B cell (primary cell): ENCODE data around the gene GOLGA8F.
"Not testable (repeated sequence)": the region's sequence is repeated elsewhere in the genome, so short reads cannot be mapped to it uniquely, and the experiment has no call there.

Experiments used
- EZH2 ChIP-seq: IDR thresholded peaks from 2 replicates; pipeline ENCODE4 v1.6.1; 2012; ENCODE audit warnings: borderline replicate concordance, low read depth, mild to moderate bottlenecking, moderate library complexity, low read length; ENCODE audit not compliant: insufficient read depth, poor library complexity, severe bottlenecking
- TF ChIP-seq, protein P1 (sequence below): fragments of 200-600 bp; IDR thresholded peaks from one replicate; pipeline ENCODE4 v1.8.0; 2022; ENCODE audit warnings: antibody characterized with exemption, mild to moderate bottlenecking

DNA sequence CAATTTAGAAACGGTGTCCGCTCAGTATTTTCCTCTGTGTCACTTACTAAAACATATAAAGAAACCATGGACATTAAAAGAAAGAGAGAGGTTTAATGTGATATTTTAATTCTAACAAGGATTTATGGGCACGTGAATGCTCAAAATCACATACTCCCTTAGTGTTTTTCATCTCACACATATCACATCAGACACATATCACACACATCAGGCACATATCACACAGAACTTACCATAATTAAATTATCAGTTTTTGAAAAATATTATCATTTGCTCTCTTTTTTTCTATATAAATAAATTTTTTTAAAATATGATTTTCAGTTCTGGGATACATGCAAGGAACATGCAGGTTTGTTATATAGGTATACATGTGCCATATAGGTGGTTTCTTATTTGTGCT lies 42.0 kb downstream of the GOLGA8F start:
- TF ChIP-seq, protein P1, sequence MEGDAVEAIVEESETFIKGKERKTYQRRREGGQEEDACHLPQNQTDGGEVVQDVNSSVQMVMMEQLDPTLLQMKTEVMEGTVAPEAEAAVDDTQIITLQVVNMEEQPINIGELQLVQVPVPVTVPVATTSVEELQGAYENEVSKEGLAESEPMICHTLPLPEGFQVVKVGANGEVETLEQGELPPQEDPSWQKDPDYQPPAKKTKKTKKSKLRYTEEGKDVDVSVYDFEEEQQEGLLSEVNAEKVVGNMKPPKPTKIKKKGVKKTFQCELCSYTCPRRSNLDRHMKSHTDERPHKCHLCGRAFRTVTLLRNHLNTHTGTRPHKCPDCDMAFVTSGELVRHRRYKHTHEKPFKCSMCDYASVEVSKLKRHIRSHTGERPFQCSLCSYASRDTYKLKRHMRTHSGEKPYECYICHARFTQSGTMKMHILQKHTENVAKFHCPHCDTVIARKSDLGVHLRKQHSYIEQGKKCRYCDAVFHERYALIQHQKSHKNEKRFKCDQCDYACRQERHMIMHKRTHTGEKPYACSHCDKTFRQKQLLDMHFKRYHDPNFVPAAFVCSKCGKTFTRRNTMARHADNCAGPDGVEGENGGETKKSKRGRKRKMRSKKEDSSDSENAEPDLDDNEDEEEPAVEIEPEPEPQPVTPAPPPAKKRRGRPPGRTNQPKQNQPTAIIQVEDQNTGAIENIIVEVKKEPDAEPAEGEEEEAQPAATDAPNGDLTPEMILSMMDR = not testable (repeated sequence)
- TF ChIP-seq EZH2 = not testable (repeated sequence)
